C4-2B (cell line): ENCODE measurements around the gene ADGRV1.

Source experiments
- ZFX ChIP-seq: fragments of 450-650 bp; IDR thresholded peaks from 2 replicates; pipeline ENCODE4 v1.6.1; 2017
- TF ChIP-seq, protein P1 (sequence below): fragments of 450-650 bp; conservative IDR thresholded peaks from 2 replicates; pipeline ENCODE4 v1.5.1; 2017; ENCODE audit warnings: mild to moderate bottlenecking

DNA sequence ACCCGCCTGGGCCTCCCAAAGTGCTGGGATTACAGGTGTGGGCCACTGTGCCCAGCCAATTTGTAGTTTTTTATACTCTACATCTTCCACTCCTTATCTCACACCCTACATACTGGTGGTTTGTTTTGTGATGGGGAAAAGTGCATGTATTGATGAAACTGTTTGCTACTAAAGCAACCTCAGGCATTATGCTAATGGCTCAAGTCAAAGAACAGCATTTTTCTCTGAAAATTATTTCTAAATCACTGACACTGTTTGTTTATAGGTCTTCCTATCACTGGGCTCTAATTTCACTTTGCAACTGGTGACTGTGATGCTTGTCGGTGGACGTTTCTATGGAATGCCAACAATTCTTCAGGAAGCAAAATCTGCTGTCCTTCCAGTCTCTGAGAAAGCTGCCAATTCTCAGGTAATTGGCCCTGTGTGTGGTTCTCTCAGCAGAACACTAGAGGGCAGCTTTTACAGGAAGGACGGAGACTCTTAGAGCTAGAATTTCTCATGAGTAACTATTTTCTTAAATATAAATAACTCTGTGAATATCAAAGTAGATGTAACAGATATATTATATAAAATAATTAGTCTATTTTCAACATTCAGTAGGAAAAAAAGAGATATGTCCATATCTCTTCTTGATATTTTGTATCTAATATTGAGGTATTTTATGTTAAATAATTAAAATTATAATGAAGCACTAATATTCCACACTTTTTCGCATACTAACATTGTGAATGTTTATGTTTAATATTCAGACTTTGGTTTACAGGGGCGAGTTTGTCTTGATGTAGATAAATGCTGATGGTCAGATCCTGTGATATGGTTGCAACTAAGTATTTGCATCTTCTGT, 244.1 kb downstream of the ADGRV1 start:
- TF ChIP-seq, protein P1, sequence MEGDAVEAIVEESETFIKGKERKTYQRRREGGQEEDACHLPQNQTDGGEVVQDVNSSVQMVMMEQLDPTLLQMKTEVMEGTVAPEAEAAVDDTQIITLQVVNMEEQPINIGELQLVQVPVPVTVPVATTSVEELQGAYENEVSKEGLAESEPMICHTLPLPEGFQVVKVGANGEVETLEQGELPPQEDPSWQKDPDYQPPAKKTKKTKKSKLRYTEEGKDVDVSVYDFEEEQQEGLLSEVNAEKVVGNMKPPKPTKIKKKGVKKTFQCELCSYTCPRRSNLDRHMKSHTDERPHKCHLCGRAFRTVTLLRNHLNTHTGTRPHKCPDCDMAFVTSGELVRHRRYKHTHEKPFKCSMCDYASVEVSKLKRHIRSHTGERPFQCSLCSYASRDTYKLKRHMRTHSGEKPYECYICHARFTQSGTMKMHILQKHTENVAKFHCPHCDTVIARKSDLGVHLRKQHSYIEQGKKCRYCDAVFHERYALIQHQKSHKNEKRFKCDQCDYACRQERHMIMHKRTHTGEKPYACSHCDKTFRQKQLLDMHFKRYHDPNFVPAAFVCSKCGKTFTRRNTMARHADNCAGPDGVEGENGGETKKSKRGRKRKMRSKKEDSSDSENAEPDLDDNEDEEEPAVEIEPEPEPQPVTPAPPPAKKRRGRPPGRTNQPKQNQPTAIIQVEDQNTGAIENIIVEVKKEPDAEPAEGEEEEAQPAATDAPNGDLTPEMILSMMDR: peak; percentile 92
- TF ChIP-seq ZFX: no peak
